Fibroblast of the aortic adventitia (primary cell): ENCODE data around the gene CACNA1D. TPM values are rescaled to one million over a fixed set of nuclear protein-coding genes. Genes with fewer than 3 reads are reported as not detected.

Experiments used
- DNase-seq: peaks from one replicate; pipeline ENCODE4 v3.0.0-alpha.2; 2010; ENCODE audit warnings: low read depth
- H3K4me3 ChIP-seq: 2 replicates; pipeline ENCODE4 v1.5.1; 2011; ENCODE audit warnings: low read depth, mild to moderate bottlenecking, control low read depth, low read length, moderate library complexity
- total RNA-seq: library from RNA; depleted of rRNA; stranded (reverse); fragments of >200 nt; gene quantifications from 2 replicates; pipeline ENCODE4 v1.2.3, GENCODE V29; 2012; ENCODE audit warnings: low replicate concordance
- TF ChIP-seq, protein P1 (sequence below): IDR thresholded peaks from 2 replicates; pipeline ENCODE4 v1.5.1; 2011; ENCODE audit warnings: mild to moderate bottlenecking, low read length, control low read depth, inconsistent platforms; ENCODE audit not compliant: insufficient read depth

The CACNA1D gene
- total RNA-seq, 1 donor = 1.9 TPM

DNA sequence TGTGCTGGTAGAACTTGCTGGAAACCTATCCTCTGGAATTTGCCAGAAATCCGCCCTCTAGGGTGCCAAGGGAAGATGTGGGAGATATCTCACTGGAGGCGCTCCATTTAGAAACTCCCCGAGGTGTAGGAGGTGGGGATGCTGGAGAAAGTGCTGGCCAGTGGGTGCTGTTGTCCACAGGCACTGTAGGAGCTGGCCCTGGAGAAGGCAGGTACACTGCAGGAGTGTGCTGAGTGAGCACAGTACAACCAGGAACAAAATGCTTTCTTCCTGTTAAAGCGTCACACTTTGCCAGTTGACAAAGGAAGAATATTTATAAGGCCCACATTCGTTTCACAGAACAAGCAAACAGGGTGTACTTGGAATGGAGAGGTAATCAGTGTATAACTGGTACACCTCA, 119.9 kb downstream of the CACNA1D start:
- no peak for DNase-seq
- no peak overlapping the region for H3K4me3 ChIP-seq
- TF ChIP-seq, protein P1, sequence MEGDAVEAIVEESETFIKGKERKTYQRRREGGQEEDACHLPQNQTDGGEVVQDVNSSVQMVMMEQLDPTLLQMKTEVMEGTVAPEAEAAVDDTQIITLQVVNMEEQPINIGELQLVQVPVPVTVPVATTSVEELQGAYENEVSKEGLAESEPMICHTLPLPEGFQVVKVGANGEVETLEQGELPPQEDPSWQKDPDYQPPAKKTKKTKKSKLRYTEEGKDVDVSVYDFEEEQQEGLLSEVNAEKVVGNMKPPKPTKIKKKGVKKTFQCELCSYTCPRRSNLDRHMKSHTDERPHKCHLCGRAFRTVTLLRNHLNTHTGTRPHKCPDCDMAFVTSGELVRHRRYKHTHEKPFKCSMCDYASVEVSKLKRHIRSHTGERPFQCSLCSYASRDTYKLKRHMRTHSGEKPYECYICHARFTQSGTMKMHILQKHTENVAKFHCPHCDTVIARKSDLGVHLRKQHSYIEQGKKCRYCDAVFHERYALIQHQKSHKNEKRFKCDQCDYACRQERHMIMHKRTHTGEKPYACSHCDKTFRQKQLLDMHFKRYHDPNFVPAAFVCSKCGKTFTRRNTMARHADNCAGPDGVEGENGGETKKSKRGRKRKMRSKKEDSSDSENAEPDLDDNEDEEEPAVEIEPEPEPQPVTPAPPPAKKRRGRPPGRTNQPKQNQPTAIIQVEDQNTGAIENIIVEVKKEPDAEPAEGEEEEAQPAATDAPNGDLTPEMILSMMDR = no peak

DNA sequence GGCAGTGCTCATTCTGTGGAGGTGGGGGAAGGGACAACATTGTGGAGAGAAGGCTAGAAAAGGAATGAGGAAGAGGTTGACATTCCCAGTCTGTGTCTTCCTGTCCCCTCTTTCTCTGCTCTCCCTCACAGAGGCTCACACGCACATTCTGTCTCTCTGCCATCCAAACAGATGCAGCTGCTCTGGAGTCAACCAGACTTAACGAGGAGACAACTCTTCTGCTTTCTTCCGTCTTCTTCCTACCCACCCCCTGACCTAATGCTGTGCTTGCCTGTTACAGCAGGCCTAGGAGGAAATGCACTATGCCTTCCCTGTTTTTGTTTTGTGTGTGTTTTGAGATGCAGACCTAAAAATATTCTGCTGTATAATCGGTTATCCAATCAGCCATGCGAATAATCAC, 121.9 kb downstream of the CACNA1D start:
- TF ChIP-seq, protein P1 = no peak
- no peak overlapping the region for H3K4me3 ChIP-seq
- no peak for DNase-seq

DNA sequence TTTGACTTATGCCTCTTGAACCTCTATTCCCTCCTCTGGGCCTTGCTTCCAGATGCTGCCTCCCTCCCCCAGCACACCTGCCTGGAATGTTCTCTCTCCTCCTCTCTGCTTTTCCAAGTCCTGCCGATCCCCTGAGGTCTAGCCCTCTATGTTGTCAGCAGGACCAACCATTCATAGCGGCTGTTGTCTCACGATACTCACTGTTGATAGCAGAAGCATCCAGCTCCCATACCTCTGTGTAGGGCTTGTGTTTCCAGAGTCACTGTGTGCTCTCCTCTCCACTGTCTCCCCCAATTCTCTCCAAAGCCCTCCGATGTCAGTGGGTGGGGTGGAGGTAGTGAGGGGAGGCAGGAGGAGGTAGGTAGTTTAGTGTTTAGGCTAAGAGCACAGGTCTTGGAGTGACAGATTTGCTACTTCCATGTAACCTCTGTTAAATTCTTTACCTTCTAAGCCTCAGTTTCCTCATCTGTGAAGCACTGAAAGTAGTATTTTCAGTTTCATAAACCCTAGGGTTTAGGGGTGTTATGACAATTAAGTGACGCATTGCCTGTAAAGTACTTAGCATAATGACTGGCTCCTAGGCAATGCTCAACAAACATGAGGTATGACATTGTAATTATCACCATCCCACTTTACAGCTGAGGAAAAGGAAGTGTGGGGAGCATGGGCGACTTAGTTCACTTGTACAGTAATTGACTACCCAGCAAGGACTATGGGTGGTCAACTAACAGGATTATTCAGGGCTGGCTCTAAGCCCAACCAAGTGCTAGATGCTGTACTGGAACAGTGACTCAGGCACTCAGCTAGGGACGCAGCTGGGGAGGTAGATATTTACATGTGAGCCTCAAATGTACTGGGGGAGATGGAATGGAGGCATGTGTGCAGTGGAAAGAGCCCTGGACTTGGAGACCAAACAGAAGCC, 122.8 kb downstream of the CACNA1D start:
- DNase-seq = no peak
- TF ChIP-seq, protein P1 = no peak
- H3K4me3 ChIP-seq = no peak overlapping the region

DNA sequence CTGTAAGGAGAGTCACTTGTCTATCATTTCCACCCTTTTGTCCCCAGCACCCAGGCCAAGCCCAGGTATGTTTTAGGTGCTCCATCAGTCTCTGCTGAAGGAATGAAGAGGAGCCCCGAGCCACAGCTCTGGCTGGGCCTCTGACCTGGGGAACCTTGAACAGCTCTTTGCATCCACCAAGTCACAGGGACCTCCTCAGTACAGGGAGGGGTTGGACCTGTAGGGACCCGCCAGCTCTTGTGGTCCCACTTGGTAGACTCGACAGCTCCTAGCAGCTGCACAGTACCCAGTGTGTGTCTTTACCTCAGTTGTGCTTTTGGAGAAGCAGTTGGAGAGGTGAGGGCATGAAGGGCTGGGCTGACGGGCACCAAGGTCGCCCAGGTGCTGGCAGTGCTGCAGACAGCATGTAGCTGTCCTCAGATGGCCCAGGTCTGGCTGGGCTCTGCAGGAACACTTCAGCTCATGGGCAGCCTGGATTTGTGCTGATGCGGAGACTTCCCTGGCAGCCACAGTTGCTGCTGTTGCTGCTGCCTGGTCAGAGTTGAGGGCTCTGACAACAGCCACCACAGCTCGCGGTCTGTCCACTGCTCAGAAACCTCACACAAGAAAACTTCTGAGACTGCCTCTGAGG, 123.6 kb downstream of the CACNA1D start:
- no peak for DNase-seq
- no peak overlapping the region for H3K4me3 ChIP-seq
- TF ChIP-seq, protein P1 = no peak

DNA sequence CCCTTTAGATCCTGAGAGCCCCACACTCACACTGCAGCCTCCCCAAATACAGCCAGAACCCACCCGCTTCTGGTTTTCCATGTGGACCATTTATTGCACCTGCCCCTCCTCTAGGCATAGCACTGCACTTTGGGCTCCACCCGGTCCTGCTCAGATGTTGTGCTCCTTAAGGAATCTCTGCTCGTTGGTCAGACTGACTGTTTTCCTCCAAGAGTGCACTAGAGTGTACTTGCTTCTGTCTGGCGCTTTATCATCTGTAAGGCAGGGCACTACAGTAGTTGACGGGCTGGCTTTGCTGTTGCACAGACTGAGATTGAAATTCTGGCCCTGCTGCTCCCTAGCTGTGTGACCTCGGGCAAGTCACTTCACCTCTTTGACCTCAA, 124.1 kb downstream of the CACNA1D start:
- TF ChIP-seq, protein P1 = no peak
- DNase-seq = no peak
- H3K4me3 ChIP-seq = no peak overlapping the region

DNA sequence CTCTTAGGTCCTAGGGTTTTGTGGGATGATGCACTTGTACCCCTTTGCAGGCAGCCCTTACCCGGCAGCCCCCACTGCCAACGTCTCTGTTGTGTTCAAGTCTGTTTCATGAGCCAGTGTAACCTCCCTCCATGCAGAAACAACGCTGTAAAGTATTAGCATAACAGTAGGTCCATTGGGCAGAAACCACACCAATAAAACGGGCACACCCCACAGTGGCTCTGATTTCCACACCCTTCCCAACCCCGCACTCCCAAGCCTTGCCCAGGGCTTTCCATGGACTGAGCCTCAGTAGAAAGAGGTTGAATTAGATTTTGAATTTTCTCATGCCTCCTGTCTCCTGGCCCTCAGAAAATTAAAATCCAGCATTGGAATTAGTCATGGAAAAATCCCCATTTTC, 124.5 kb downstream of the CACNA1D start:
- DNase-seq = no peak
- TF ChIP-seq, protein P1 = no peak
- H3K4me3 ChIP-seq = no peak overlapping the region
